IPS DF 4.7 (cell line): Measurements from ENCODE around the gene LRRTM2.
"Not testable (repeated sequence)": the region's sequence is repeated elsewhere in the genome, so short reads cannot be mapped to it uniquely, and the experiment has no call there.

ENCODE experiments used
- DNase-seq: peaks from one replicate; pipeline ENCODE4 v3.0.0-alpha.2; 2013; ENCODE audit warnings: low spot score; ENCODE audit errors: extremely low read depth

Gene LRRTM2

DNA sequence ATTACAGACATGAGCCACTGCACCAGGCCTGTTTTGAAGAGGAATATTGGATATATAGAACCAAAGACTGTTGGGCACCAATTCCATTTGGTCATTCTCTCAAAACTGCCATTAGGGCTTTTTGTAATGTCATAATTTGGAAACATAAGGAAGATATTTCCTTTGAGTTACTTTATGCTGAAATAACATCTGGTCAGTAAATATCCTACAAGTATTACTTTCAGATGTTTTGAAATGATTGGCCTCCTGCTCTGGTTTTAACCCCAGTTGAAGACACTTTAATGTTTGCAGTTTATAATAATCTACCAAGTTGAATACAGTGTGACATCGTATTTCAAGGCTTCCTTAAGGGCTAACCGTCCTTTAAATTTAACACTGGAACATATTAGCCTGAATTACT lies 33.6 kb downstream of the LRRTM2 start:
- no peak for DNase-seq

DNA sequence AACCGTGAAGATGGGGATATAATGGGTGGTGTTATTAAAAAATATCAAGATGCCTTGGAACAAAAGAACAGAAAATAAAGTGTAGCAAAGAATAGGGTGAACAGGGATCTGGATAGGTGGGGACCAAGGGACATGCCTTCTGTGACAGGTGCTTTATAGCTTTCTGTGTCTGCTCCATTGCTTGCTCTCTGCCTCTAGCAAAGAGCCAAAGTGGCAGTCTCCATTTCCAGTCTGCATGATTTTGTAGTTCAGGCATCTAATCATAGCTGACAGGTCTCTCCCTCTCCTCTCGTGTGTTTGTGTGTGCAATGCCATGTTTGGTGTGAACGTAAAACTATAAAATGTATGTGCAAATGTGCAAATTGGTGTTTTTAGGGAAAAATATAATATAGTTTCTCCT lies 35.0 kb downstream of the LRRTM2 start:
- no peak for DNase-seq

- no peak for DNase-seq
These were observed 38.0 kb downstream of the LRRTM2 start for GRCh38 chr5:138837160-138837559.

GRCh38 chr5:138834853-138835252 lies 40.3 kb downstream of the LRRTM2 start:
- DNase-seq: not testable (repeated sequence)

GRCh38 chr5:138833726-138834480 lies 41.2 kb downstream of the LRRTM2 start:
- no peak for DNase-seq

DNA sequence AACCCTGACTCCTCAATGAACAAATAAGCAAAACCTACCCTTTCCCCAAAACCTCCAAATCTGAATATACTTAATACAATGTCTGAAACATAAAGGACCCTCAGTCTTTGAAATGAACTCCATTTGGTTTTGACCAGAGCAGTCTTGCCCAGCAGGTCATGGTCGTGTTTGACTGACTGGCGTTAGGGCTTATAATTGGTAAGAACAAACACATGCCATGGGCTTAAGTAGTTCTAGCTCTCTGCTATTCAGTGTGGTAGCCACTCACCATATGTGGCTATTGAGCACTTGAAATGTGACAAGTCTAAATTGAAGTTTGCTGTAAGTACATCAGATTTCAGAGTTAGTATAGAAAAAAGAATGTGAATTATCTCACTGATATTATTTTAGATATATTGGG lies 42.1 kb downstream of the LRRTM2 start:
- no peak for DNase-seq

DNA sequence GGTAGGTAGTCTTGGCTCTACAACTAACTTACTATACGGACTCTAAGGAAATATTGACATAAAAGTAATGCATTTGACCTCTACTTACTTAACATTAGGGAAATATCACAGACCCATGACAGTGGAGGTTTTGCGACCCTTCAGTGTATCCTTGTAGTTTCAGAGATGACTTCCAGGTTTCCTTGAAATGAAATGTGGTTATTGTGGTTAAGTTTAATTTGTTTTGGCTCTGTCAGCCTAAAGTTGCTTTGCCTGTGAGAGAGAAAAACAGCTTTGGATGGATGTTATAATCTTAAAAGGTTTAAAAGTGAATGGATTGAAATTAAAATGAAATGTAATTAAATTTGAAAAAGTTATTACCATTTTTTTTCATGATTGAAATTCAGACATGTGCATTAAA lies 42.9 kb downstream of the LRRTM2 start:
- DNase-seq: no peak

GRCh38 chr5:138831703-138832102 lies 43.4 kb downstream of the LRRTM2 start:
- no peak for DNase-seq

DNA sequence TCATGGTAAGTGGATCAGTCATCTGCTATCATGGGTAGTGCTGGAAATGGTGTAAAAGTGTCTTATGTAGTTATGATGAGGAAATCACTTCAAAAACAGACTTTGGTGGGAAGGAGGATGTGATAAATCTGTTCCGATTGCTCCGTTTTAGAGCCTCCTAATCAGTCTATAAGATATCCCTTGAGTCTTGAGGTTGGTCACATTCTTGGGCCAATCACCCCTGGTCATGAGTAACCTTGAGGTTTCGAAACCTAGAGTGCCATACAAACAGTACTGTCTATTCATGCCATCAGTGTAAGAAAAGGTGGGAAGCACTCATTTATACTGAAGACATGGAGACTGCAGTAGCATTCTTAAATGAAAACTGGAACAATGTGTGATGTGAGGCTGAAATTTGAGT lies 45.8 kb downstream of the LRRTM2 start:
- DNase-seq: no peak

DNA sequence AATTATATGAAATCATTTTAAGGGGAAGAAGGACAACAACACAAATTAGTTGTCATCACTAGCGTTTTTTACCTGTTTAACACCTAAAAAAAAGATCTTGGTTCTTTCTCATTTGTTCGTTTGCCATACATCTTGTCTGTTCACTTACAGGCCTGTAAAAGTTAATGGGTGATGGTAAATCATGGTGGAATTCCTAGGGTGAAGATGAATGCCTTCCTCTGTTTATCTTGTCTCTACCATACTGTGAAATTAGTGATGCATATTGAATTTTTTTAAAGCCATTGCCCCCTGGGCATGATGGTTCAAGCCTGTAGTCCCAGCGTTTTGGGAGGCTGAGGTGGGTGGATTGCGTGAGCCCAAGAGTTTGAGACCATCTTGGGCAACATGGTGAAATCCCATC lies 46.6 kb downstream of the LRRTM2 start:
- DNase-seq: no peak

DNA sequence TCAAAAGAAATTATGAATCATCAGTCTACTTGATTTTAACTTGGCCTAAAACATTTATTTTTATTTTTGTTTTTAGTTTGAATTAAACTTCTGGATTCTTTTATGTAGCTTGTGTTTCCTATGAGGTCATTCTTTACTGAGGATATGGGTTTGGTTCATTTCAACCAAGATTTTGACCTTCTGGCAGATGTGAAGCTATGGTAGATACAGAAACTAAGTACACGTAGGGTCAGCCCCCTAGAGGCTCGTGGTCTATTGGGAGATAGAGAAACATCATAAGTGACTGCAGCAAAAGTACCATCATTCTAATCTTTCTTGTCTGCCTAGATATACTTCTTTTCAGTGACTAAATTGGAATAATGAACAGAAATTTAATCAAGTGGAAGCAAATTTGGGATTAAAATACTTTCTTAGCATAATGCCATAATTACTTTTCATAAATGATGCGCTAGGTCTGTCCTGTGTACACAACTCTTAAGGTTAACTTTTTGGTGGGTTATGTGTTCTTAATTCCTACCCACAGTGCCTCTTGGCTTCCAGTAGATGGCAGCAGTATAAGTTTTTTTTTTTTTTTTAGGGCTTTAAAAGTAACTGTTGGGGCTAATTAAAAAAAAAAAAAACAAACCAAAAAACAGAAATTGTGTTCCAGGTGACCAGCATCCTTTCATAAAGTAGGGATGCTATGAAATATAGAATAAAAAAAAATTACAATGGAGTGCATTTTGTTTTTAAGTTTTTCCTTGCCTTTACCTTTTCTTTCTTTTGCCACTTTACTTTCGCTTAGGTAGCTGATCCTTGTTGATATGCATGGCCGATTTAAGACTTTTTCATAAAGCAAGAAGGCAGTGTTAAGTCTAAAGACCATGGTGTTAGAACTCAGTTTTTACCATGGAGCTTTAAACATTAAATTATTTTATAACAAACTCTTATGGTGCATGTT lies 49.9 kb downstream of the LRRTM2 start:
- DNase-seq: no peak

- no peak for DNase-seq
These were observed 50.6 kb downstream of the LRRTM2 start for GRCh38 chr5:138824516-138824915.

- no peak for DNase-seq
These were observed 54.4 kb downstream of the LRRTM2 start for GRCh38 chr5:138820695-138821094.

DNA sequence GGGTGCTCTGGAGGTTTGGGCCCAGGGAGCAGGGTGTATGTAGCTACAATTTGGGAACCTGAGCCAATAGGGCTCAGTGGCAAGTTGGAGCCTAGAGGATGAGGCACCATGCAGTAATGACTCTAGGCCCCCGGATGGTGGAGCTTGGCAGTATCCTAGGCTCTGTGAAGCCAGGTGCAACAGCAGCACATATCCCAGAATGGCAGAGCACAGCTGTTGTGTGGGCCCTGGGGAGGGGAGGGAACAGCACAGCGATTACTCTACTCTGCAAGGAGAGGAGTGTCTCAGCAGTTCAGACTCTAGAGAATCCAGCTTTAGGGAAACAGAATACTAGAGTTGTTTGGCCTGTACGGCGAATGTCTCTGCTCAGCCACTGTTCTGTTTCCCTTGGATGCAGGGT lies 56.1 kb downstream of the LRRTM2 start:
- no peak for DNase-seq
